ENCODE data around the gene ARF6.

Gene ARF6

GRCh38 chr14:49940808-49941421 lies 48.0 kb downstream of the ARF6 start:
- DNase-seq (no peak), ATAC-seq (no peak)

- ATAC-seq (no peak), DNase-seq (no peak)
These were observed 49.2 kb downstream of the ARF6 start for GRCh38 chr14:49942090-49942489.

GRCh38 chr14:49944501-49944900 lies 51.6 kb downstream of the ARF6 start:
- ATAC-seq (no peak), DNase-seq (no peak)

- ATAC-seq = no peak
- DNase-seq = no peak
These were observed 52.8 kb downstream of the ARF6 start for GRCh38 chr14:49945448-49946319.
